A673 (cell line): ENCODE results near the gene CDKAL1. TPM values are rescaled to one million over a fixed set of nuclear protein-coding genes. Genes with fewer than 3 reads are reported as not detected.

ENCODE experiments used
- BruUV-seq: library from RNA; stranded (reverse); fragments of 400-500 nt; replicated peaks from 2 replicates; lab custom pipeline; 2021; lab: Mats Ljungman, UMichigan
- CTCF ChIA-PET: fragments of 300-600 bp; sonication (Branson Sonifier 250); formaldehyde crosslinking; loops from one replicate; lab custom pipeline; 2022; ENCODE audit warnings: antibody characterized with exemption; lab: Charles Lee
- POLR2A ChIA-PET: fragments of 300-600 bp; sonication (Branson Sonifier 250); formaldehyde crosslinking; loops from one replicate; lab custom pipeline; 2022; ENCODE audit warnings: antibody characterized with exemption; ENCODE audit not compliant: low non-redundant PET; lab: Charles Lee
- DNase-seq: peaks from one replicate; pipeline ENCODE4 v3.0.0-alpha.2; 2015; ENCODE audit warnings: low spot score
- H3K27ac ChIP-seq: fragments of 200-600 bp; sonication (generic); 2 replicates; pipeline ENCODE4 v1.5.1; 2016; ENCODE audit warnings: mixed run types, low read depth, mild to moderate bottlenecking, mixed read lengths, antibody characterized with exemption, low read length; ENCODE audit not compliant: poor library complexity, severe bottlenecking
- H3K27me3 ChIP-seq: fragments of 200-600 bp; sonication (generic); replicated peaks from 2 replicates; pipeline ENCODE4 v1.6.1; 2017; ENCODE audit warnings: mixed run types, low read depth, mild to moderate bottlenecking, mixed read lengths, antibody characterized with exemption, low read length; ENCODE audit not compliant: insufficient read depth, poor library complexity
- H3K36me3 ChIP-seq: fragments of 200-600 bp; sonication (generic); 2 replicates; pipeline ENCODE4 v1.6.1; 2016; ENCODE audit warnings: mixed run types, mild to moderate bottlenecking, mixed read lengths, antibody characterized with exemption, low read length; ENCODE audit not compliant: insufficient read depth, poor library complexity, severe bottlenecking
- H3K4me1 ChIP-seq: fragments of 200-600 bp; sonication (generic); 2 replicates; pipeline ENCODE4 v1.6.1; 2017; ENCODE audit warnings: mixed run types, mild to moderate bottlenecking, mixed read lengths, antibody characterized with exemption, low read length; ENCODE audit not compliant: insufficient read depth, poor library complexity, severe bottlenecking
- H3K4me3 ChIP-seq: fragments of 200-600 bp; sonication (generic); 2 replicates; pipeline ENCODE4 v1.5.1; 2016; ENCODE audit warnings: low read depth, mixed run types, mild to moderate bottlenecking, mixed read lengths, low read length; ENCODE audit not compliant: poor library complexity, severe bottlenecking
- H3K9me3 ChIP-seq: fragments of 200-600 bp; sonication (generic); 2 replicates; pipeline ENCODE4 v1.6.1; 2016; ENCODE audit warnings: mixed run types, low read depth, mild to moderate bottlenecking, mixed read lengths, antibody characterized with exemption, low read length; ENCODE audit not compliant: poor library complexity, severe bottlenecking
- EZH2 ChIP-seq: fragments of 200-600 bp; sonication (generic); IDR thresholded peaks from 2 replicates; pipeline ENCODE4 v1.6.1; 2017; ENCODE audit warnings: borderline replicate concordance, low read depth, mild to moderate bottlenecking, mixed read lengths, antibody characterized with exemption, low read length; ENCODE audit not compliant: poor library complexity, severe bottlenecking
- intact Hi-C: fragments of 100-400 bp; cut with micrococcal nuclease; formaldehyde crosslinking; loops from one replicate; pipeline ENCODE4 v1.10.0; 2022; ENCODE audit not compliant: unreplicated experiment
- total RNA-seq: library from RNA; stranded (reverse); gene quantifications from 2 replicates; pipeline ENCODE4 v1.2.3, GENCODE V29; 2021
- TF ChIP-seq, protein P1 (sequence below): fragments of 300-800, 200-600 bp; sonication (generic); conservative IDR thresholded peaks from 2 replicates; pipeline ENCODE4 v1.5.1; 2017; ENCODE audit warnings: low read depth, mild to moderate bottlenecking, antibody characterized with exemption, low read length, moderate library complexity, mixed read lengths

The CDKAL1 gene
- total RNA-seq, 1 experiment from 2014 or later: 35.5 TPM

DNA sequence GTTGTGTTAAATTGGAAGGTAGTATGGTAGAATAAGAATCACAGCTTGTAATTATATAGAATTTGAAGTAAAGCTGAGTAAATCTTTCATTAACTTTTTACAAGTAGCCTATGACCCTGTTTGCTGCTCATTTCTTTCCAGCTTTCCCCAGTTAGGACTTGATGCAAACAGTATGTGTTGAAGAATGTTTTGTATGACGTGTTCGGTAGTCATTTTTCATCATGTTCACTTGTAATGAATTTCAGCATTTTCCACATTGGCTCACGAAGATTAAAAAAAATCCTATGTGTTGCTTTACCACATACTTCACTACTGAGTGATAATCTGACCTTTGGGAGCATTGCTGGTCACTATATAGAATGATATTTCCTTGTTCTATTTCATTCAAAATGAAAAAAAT, 162.4 kb downstream of the CDKAL1 start:
- CTCF ChIA-PET: no interaction called here
- POLR2A ChIA-PET: no interaction called here
- no peak for DNase-seq
- Histone ChIP-seq H3K27me3 (no peaks in the 10 kb centered on the region), H3K4me3 (no peak overlapping the region), H3K4me1 (peaks cover 20% of the 10 kb centered on the region), H3K27ac (no peak overlapping the region), H3K9me3 (no peaks in the 10 kb centered on the region), H3K36me3 (no peaks in the 10 kb centered on the region)
- TF ChIP-seq, protein P1, sequence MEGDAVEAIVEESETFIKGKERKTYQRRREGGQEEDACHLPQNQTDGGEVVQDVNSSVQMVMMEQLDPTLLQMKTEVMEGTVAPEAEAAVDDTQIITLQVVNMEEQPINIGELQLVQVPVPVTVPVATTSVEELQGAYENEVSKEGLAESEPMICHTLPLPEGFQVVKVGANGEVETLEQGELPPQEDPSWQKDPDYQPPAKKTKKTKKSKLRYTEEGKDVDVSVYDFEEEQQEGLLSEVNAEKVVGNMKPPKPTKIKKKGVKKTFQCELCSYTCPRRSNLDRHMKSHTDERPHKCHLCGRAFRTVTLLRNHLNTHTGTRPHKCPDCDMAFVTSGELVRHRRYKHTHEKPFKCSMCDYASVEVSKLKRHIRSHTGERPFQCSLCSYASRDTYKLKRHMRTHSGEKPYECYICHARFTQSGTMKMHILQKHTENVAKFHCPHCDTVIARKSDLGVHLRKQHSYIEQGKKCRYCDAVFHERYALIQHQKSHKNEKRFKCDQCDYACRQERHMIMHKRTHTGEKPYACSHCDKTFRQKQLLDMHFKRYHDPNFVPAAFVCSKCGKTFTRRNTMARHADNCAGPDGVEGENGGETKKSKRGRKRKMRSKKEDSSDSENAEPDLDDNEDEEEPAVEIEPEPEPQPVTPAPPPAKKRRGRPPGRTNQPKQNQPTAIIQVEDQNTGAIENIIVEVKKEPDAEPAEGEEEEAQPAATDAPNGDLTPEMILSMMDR: no peak
- TF ChIP-seq EZH2: no peak
- intact Hi-C loops: no loop called here
- BruUV-seq: no TSS peak

DNA sequence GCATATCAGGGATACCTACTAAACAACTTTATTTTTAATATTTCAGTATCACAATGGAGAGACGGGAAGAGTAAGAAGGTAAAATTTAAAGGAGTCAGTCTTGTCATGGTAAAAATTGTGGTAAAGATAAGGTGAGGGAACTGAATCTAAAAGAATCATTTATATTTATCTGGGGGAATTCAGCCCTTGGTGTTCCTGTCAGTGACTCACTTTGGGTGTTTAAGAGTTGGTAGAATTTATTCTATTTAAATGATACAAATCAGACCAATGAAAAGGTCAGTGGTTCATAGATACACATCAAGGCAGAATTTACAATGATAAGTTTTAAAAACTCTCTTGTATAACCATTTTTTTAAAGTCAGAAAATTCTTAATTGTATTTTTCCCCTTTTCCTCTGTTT, 164.4 kb downstream of the CDKAL1 start:
- Histone ChIP-seq H3K9me3 (no peaks in the 10 kb centered on the region), H3K4me3 (no peak overlapping the region), H3K27ac (no peak overlapping the region), H3K27me3 (no peaks in the 10 kb centered on the region), H3K36me3 (no peaks in the 10 kb centered on the region), H3K4me1 (peaks cover 5% of the 10 kb centered on the region)
- intact Hi-C loops: no loop called here
- POLR2A ChIA-PET: no interaction called here
- CTCF ChIA-PET: no interaction called here
- no peak for DNase-seq
- TF ChIP-seq, protein P1: no peak
- no peak for TF ChIP-seq EZH2
- BruUV-seq: no TSS peak

DNA sequence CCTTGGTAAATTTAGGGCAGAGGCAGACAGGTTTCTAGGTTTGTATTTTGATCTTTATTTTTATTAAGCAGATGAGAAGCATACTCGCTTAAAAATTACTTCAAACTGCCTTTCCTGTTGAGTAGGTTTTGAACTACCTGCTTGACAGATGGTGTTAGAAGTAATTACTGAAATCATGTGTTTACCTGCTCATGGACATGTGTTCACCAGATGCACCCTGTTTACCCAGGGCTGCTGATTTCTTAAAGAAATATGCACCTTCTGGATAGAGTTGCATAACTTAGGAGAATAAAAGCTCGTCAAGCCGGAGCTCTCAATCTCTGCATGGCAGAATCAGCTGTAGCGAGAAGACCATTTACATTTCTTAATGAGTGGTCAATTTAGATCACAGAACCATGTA, 165.1 kb downstream of the CDKAL1 start:
- no peak for DNase-seq
- Histone ChIP-seq H3K9me3 (no peaks in the 10 kb centered on the region), H3K4me1 (peaks cover 9% of the 10 kb centered on the region), H3K27me3 (no peaks in the 10 kb centered on the region), H3K36me3 (no peaks in the 10 kb centered on the region), H3K27ac (no peak overlapping the region), H3K4me3 (no peak overlapping the region)
- TF ChIP-seq EZH2: no peak
- TF ChIP-seq, protein P1: no peak
- BruUV-seq: no TSS peak
- ChIA-PET CTCF (no interaction called here), POLR2A (no interaction called here)
- intact Hi-C loops: no loop called here
